B cell (primary cell): ENCODE measurements around the gene NYAP1.

Experiments used
- CTCF ChIP-seq: fragments of 200-600 bp; IDR thresholded peaks from one replicate; pipeline ENCODE4 v1.8.0; 2022; ENCODE audit warnings: antibody characterized with exemption, mild to moderate bottlenecking
- EZH2 ChIP-seq: IDR thresholded peaks from 2 replicates; pipeline ENCODE4 v1.6.1; 2012; ENCODE audit warnings: borderline replicate concordance, low read depth, mild to moderate bottlenecking, moderate library complexity, low read length; ENCODE audit not compliant: insufficient read depth, poor library complexity, severe bottlenecking

- TF ChIP-seq CTCF (no peak), EZH2 (no peak)
These were observed 7.5 kb downstream of the NYAP1 start for GRCh38 chr7:100491192-100491578.
